AG04449 (cell line): ENCODE data around the gene UBE2J2.

Experiments used
- CTCF ChIA-PET: fragments of 350-600 bp; formaldehyde crosslinking; extraction: SDS; loops from one replicate; lab custom pipeline; 2021; ENCODE audit warnings: antibody characterized with exemption; lab: Yijun Ruan, JAX
- POLR2A ChIA-PET: fragments of 400-600, 350-600 bp; formaldehyde crosslinking; extraction: SDS; loops from one replicate; lab custom pipeline; 2020; ENCODE audit warnings: antibody characterized with exemption, inconsistent platforms; lab: Yijun Ruan, JAX
- DNase-seq: peaks from one replicate; pipeline ENCODE4 v3.0.0-alpha.2; 2010; ENCODE audit warnings: low read depth, low spot score
- H3K4me3 ChIP-seq: 2 replicates; pipeline ENCODE4 v1.5.1; 2011; ENCODE audit warnings: low read depth, mild to moderate bottlenecking, control low read depth, low read length
- TF ChIP-seq, protein P1 (sequence below): IDR thresholded peaks from one replicate; pipeline ENCODE4 v1.5.1; 2011; ENCODE audit warnings: mild to moderate bottlenecking, moderate library complexity, low read length, control low read depth, inconsistent platforms; ENCODE audit not compliant: insufficient read depth; ENCODE audit errors: missing control alignments

Gene UBE2J2

DNA sequence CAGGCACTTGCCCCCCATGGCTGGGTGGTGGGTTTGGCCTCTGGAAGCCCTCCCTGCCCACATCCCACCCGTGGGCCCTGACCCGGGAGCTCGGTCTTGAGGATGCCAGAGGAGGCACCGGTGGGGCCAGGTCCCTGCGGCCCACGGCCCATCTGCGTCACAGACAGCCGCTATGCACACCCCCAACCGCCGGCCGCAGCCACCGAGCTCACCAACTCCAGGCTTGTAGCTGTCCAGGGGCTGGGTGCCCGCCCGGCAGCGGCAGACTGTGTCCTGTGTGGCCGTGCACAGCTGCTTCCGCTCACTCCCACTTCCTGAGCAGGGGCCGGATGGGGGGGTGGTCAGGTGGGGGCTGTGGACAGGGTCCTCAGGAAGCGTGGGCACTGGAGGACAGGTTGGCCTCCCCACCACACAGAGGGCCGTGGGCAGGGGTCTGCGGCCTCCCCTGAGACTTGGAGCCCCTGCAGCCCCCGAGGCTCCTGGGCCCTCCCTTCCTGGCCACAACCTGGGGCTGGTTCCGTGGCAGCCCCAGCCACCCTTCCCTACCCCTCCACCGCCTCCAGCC is 60.8 kb downstream of the UBE2J2 start:
- ChIA-PET CTCF (interaction anchor here (1.3 kb wide), 1 partner anchor 90 kb away, joined by 3 read pairs; no protein-coding TSS in a partner anchor), POLR2A (no interaction called here)
- TF ChIP-seq, protein P1, sequence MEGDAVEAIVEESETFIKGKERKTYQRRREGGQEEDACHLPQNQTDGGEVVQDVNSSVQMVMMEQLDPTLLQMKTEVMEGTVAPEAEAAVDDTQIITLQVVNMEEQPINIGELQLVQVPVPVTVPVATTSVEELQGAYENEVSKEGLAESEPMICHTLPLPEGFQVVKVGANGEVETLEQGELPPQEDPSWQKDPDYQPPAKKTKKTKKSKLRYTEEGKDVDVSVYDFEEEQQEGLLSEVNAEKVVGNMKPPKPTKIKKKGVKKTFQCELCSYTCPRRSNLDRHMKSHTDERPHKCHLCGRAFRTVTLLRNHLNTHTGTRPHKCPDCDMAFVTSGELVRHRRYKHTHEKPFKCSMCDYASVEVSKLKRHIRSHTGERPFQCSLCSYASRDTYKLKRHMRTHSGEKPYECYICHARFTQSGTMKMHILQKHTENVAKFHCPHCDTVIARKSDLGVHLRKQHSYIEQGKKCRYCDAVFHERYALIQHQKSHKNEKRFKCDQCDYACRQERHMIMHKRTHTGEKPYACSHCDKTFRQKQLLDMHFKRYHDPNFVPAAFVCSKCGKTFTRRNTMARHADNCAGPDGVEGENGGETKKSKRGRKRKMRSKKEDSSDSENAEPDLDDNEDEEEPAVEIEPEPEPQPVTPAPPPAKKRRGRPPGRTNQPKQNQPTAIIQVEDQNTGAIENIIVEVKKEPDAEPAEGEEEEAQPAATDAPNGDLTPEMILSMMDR: no peak
- H3K4me3 ChIP-seq: no peak overlapping the region
- no peak for DNase-seq

DNA sequence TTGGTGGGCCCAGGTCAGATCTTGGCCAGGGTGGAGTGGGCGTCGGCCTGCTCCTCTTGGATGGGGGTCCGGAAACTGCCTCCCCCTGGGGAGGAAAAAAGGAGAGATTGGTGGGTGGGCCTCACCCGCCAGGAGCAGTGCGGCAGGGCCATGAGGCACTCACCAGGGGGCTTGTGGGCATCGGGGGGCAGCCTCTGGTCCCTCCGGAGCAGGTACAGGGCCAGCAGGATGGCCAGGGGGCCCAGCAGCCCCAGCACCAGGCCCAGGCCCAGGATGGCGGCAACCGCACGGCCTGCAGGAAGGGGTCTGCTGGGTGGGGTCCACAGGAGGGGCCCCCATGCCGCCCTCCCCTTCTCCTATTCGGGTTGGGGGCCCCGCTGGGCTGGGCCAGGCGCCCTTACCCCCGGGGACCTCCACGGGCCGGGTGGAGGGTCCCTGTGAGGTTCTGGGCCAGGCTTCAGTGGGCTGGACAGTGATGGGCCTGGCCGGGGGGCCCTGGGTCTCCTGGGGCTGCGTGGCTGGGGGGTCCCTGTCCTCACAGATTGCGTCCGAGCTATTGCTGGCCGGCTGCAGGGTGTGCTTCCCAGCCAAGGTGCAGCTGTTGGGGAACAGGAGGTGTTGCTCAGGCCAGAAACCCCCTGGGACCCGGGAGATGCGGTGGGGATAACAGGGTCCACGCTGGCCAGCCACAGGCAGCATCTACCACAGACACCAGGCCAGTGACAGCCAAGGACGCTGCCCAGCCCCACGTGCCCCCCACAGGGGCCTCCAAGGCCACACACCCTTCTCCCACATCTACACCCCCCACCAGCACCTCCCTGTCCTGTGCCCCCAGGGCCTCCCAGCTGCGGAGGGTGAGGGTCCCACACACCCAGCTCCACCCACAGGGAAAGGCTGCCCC is 61.9 kb downstream of the UBE2J2 start:
- DNase-seq: no peak
- H3K4me3 ChIP-seq: no peak overlapping the region
- TF ChIP-seq, protein P1: no peak
- CTCF ChIA-PET: interaction anchor here (0.5 to 1.3 kb wide), 2 partner anchors 17 to 89 kb away, joined by 3 read pairs; no protein-coding TSS in a partner anchor
- POLR2A ChIA-PET: no interaction called here

GRCh38 chr1:1210726-1211540 is 62.7 kb downstream of the UBE2J2 start:
- TF ChIP-seq, protein P1: no peak
- no peak overlapping the region for H3K4me3 ChIP-seq
- ChIA-PET CTCF (interaction anchor here (1.7 kb wide), 1 partner anchor 89 kb away, joined by 6 read pairs; no protein-coding TSS in a partner anchor), POLR2A (no interaction called here)
- DNase-seq: no peak

DNA sequence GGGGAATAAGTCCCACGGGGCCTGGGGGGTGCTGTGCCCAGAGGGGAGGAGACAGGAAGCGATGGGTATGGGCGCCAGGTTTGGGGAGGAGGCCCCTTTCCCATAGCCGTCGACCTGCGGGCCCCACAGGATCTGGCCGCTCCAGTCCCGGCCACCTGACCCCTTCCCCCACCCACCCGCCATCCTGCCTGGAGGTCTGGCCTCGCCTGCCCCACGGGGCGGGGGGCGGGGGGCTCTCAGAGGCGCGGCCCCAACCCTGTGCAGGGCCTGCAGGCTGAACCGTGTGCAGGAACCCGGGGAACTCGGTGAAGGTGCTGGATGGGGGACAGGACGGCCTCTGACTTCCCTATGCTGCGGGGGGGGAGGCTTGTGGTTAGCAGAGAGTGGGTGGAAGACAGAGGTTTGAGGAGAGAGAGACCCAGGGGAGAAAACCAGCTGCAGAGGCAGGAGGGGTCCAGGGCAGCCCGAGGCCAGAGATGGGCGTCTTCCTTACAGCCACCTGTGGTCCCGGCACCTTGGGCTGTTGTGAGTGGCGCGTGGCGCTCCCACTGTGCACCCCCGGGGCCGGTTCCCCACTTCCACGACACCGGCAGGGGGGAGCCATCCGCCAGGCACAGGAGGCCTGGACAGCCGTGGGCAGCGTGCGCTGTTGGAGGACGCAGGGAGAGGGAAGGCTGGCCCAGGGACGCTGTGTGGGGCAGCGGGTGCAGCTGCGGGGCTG is 64.8 kb downstream of the UBE2J2 start:
- ChIA-PET CTCF (interaction anchor here (0.7 to 1.7 kb wide), 2 partner anchors 87 to 176 kb away, joined by 3 to 6 read pairs; no protein-coding TSS in a partner anchor), POLR2A (no interaction called here)
- H3K4me3 ChIP-seq: peak overlapping the region; percentile 42
- DNase-seq: no peak
- TF ChIP-seq, protein P1: no peak

GRCh38 chr1:1207571-1207892 is 66.1 kb downstream of the UBE2J2 start:
- no peak for DNase-seq
- ChIA-PET CTCF (interaction anchor here (0.6 to 1.6 kb wide), 2 partner anchors 20 to 85 kb away, joined by 3 to 4 read pairs; no protein-coding TSS in a partner anchor), POLR2A (no interaction called here)
- H3K4me3 ChIP-seq: no peak overlapping the region
- TF ChIP-seq, protein P1: no peak
